Right lobe of liver (tissue), 6 donors: ENCODE results near the gene PRKAG2. TPM values are rescaled to one million over a fixed set of nuclear protein-coding genes. Genes with fewer than 3 reads are reported as not detected.

ENCODE experiments used
- ATAC-seq, 4 donors: fragments of 200-7000 bp; cut with Tn5 transposase; one replicate each; pipeline ENCODE4 v1.9.1; 2020; ENCODE audit warnings: mild to moderate bottlenecking in 4 of 4, moderate library complexity in 4 of 4
- DNase-seq, 3 donors: peaks; one replicate each; pipeline ENCODE4 v3.0.0-alpha.2; 2020
- H3K27ac ChIP-seq, 3 donors: fragments of 200-600 bp; one replicate each; pipeline ENCODE4 v1.8.0; 2022
- H3K27me3 ChIP-seq, 2 donors: fragments of 200-600 bp; one replicate each; pipeline ENCODE4 v1.8.0; 2022
- H3K36me3 ChIP-seq, 4 donors: fragments of 200-600 bp; sonication (generic) in 1 of 4; one replicate each; pipeline versions ENCODE4 v1.5.1 to v1.8.0; 2017 to 2022; ENCODE audit warnings: control low read depth in 1 of 4
- H3K4me1 ChIP-seq, 4 donors: fragments of 200-600 bp; sonication (generic) in 1 of 4; one replicate each; pipeline versions ENCODE4 v1.5.1 to v1.8.0; 2017 to 2022; ENCODE audit warnings: control low read depth in 1 of 4
- H3K4me3 ChIP-seq, 3 donors: fragments of 200-600 bp; one replicate each; pipeline ENCODE4 v1.8.0; 2022
- H3K9me3 ChIP-seq, 4 donors: fragments of 200-600 bp; sonication (generic) in 1 of 4; one replicate each; pipeline versions ENCODE4 v1.5.1 to v1.8.0; 2017 to 2022; ENCODE audit warnings: control low read depth in 1 of 4
- POLR2A ChIP-seq: fragments of 450-650 bp; IDR thresholded peaks from one replicate; pipeline ENCODE4 v1.6.1; 2017; ENCODE audit warnings: antibody characterized with exemption, mild to moderate bottlenecking
- WGBS: methylation state at CpG from one replicate; pipeline ENCODE4 v1.1.6; 2018; ENCODE audit warnings: low coverage, low lambda C conversion rate; ENCODE audit not compliant: insufficient coverage; ENCODE audit errors: missing lambda C conversion rate; 5-methylcytosine and 5-hydroxymethylcytosine counted together
- intact Hi-C, 2 donors: fragments of 100-400 bp; cut with DNase I; formaldehyde crosslinking; loops; one replicate each; pipeline versions ENCODE4 v1.11.2 to v1.14.1; 2022
- total RNA-seq, 6 experiments: library from RNA; depleted of rRNA in 2 of 6; stranded (reverse); fragments of >200 nt in 2 of 6; fragmentation: NEBNext Ultra II Directional in 3 of 6; extraction: Animal tissue kit (Norgen Biotek cat#: 25700) in 3 of 6; gene quantifications; one replicate each; pipeline versions ENCODE4 v1.1.0 to v1.2.4, GENCODE V29; 2016 to 2023
- TF ChIP-seq, protein P1 (sequence below), 4 donors: fragments of 200-600 bp in 3 of 4; fragments of 450-650 bp in 1 of 4; IDR thresholded peaks; one replicate each; pipeline versions ENCODE4 v1.5.1 to v1.8.0; 2016 to 2022; ENCODE audit warnings: antibody characterized with exemption in 4 of 4, mild to moderate bottlenecking in 2 of 4
- donor health status: DM: no; HTN: yes; CAD: no.
- donor health status: DM: no; HTN: no; CAD: no.
- donor health status: DM: no; HTN: no; CAD: no.
- donor health status: DM: no; HTN: yes; CAD: no.
- donor health status: DM: no; HTN: yes; CAD: no.

PRKAG2 gene
- total RNA-seq, 6 experiments from 2014 or later, result 20.6 to 63.6 (median 29.5) TPM

- no peak for ATAC-seq
- intact Hi-C loops, result no loop called here
- H3K27ac ChIP-seq, result no peak overlapping the region
- no peaks in the 10 kb centered on the region for H3K36me3 ChIP-seq
- WGBS, result 100% methylated on average over 1 of the region's 1 CpG
- TF ChIP-seq, protein P1, sequence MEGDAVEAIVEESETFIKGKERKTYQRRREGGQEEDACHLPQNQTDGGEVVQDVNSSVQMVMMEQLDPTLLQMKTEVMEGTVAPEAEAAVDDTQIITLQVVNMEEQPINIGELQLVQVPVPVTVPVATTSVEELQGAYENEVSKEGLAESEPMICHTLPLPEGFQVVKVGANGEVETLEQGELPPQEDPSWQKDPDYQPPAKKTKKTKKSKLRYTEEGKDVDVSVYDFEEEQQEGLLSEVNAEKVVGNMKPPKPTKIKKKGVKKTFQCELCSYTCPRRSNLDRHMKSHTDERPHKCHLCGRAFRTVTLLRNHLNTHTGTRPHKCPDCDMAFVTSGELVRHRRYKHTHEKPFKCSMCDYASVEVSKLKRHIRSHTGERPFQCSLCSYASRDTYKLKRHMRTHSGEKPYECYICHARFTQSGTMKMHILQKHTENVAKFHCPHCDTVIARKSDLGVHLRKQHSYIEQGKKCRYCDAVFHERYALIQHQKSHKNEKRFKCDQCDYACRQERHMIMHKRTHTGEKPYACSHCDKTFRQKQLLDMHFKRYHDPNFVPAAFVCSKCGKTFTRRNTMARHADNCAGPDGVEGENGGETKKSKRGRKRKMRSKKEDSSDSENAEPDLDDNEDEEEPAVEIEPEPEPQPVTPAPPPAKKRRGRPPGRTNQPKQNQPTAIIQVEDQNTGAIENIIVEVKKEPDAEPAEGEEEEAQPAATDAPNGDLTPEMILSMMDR (IDR thresholded peaks at IDR 0.05), result no peak
- TF ChIP-seq POLR2A, result no peak
- H3K4me3 ChIP-seq, result no peak overlapping the region
- peaks cover 0 to 16% (median 7%) of the 10 kb centered on the region in 4 donors for H3K4me1 ChIP-seq
- no peak for DNase-seq
- H3K9me3 ChIP-seq, result no peaks in the 10 kb centered on the region
- no peaks in the 10 kb centered on the region for H3K27me3 ChIP-seq
These were observed 363.8 kb downstream of the PRKAG2 start for GRCh38 chr7:151513133-151513532.

- intact Hi-C loops, result no loop called here
- TF ChIP-seq POLR2A, result no peak
- TF ChIP-seq, protein P1 (IDR thresholded peaks at IDR 0.05), result no peak
- Histone ChIP-seq H3K27me3 (no peaks in the 10 kb centered on the region), H3K9me3 (no peaks in the 10 kb centered on the region), H3K4me1 (peaks cover 0 to 9% (median 4%) of the 10 kb centered on the region in 4 donors), H3K4me3 (no peak overlapping the region), H3K27ac (no peak overlapping the region), H3K36me3 (no peaks in the 10 kb centered on the region)
- ATAC-seq (no peak), DNase-seq (no peak)
- 80% methylated on average over 7 of the region's 7 CpGs for WGBS
These were observed 364.6 kb downstream of the PRKAG2 start for GRCh38 chr7:151512353-151512752.

DNA sequence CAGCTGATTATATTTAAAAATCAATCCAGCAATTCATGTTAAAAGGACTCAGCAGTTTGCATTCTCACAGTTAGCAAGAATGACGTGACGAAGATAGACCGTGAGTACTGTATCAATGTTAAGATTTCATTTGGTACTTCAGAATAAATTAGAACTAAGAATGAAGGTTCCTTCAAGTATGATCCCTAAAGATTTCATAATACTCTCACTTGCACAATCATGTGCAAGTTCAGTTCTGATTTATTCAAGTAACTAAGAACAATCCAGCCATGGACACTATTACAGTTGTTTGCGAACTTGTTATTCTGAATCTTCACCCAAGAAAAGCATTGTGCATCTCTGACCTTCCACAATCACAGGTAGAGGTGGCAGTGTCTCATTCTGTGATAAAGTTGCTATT, 365.0 kb downstream of the PRKAG2 start:
- Histone ChIP-seq H3K27ac (no peak overlapping the region), H3K4me3 (no peak overlapping the region), H3K9me3 (no peaks in the 10 kb centered on the region), H3K36me3 (no peaks in the 10 kb centered on the region), H3K27me3 (no peaks in the 10 kb centered on the region), H3K4me1 (peaks cover 0 to 7% (median 2%) of the 10 kb centered on the region in 4 donors)
- DNase-seq (no peak), ATAC-seq (peak in 1 of 4 donors; percentile 29)
- intact Hi-C loops, result no loop called here
- TF ChIP-seq, protein P1 (IDR thresholded peaks at IDR 0.05), result no peak
- no peak for TF ChIP-seq POLR2A
- 86% methylated on average over 4 of the region's 4 CpGs for WGBS

DNA sequence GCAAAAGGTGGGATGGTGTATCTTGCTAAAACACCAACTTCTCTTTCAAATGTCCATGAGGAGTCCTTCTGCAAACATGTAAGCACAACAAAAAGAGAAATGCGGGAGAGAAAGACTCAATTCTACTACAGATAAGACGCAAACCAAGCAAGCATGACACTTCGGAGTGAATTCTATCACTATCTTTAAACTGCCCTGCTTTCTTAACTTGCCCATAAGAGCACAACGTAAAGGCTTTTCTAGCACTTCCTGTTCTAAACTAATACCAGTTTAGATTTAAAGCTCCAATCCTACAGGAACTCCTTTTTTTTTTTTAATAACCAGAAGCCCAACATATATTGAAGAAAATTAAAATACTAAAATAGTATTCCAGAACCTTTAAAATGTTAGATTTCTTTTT, 365.6 kb downstream of the PRKAG2 start:
- Histone ChIP-seq H3K4me3 (no peak overlapping the region), H3K4me1 (peaks cover 0 to under 1% (median 0%) of the 10 kb centered on the region in 4 donors), H3K36me3 (no peaks in the 10 kb centered on the region), H3K27ac (no peak overlapping the region), H3K9me3 (no peaks in the 10 kb centered on the region), H3K27me3 (no peaks in the 10 kb centered on the region)
- 84% methylated on average over 4 of the region's 4 CpGs for WGBS
- intact Hi-C loops, result no loop called here
- TF ChIP-seq, protein P1 (IDR thresholded peaks at IDR 0.05), result no peak
- TF ChIP-seq POLR2A, result no peak
- no peak for DNase-seq
- no peak for ATAC-seq
